AG09319 (cell line): ENCODE measurements around the gene KCND2.

Experiments used
- DNase-seq: peaks from one replicate; pipeline ENCODE4 v3.0.0-alpha.2; 2010; ENCODE audit warnings: low read depth; ENCODE audit errors: extremely low read depth
- TF ChIP-seq, protein P1 (sequence below): IDR thresholded peaks from 2 replicates; pipeline ENCODE4 v1.5.1; 2011; ENCODE audit warnings: low read depth, mild to moderate bottlenecking, inconsistent platforms, low read length, moderate library complexity

Gene KCND2

DNA sequence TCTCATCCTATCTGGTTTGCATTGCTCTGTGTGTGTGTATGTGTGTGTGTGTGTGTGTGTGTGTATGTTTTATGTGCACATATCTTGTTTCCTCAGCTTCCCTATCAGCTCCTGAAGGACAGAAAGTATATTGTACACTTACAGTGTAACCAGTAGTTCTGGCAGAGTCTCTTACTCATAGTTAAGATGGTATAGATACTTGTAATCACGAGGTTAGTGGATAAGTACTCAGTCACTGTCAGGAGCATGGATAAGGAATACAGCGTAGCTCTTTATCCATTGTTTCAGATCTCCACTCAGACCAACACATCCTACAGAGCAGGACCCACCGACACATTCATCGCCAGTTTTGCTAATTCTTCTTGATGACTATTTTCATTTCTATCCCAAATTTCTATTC lies 309.9 kb downstream of the KCND2 start:
- DNase-seq, result no peak
- TF ChIP-seq, protein P1, sequence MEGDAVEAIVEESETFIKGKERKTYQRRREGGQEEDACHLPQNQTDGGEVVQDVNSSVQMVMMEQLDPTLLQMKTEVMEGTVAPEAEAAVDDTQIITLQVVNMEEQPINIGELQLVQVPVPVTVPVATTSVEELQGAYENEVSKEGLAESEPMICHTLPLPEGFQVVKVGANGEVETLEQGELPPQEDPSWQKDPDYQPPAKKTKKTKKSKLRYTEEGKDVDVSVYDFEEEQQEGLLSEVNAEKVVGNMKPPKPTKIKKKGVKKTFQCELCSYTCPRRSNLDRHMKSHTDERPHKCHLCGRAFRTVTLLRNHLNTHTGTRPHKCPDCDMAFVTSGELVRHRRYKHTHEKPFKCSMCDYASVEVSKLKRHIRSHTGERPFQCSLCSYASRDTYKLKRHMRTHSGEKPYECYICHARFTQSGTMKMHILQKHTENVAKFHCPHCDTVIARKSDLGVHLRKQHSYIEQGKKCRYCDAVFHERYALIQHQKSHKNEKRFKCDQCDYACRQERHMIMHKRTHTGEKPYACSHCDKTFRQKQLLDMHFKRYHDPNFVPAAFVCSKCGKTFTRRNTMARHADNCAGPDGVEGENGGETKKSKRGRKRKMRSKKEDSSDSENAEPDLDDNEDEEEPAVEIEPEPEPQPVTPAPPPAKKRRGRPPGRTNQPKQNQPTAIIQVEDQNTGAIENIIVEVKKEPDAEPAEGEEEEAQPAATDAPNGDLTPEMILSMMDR, result no peak

DNA sequence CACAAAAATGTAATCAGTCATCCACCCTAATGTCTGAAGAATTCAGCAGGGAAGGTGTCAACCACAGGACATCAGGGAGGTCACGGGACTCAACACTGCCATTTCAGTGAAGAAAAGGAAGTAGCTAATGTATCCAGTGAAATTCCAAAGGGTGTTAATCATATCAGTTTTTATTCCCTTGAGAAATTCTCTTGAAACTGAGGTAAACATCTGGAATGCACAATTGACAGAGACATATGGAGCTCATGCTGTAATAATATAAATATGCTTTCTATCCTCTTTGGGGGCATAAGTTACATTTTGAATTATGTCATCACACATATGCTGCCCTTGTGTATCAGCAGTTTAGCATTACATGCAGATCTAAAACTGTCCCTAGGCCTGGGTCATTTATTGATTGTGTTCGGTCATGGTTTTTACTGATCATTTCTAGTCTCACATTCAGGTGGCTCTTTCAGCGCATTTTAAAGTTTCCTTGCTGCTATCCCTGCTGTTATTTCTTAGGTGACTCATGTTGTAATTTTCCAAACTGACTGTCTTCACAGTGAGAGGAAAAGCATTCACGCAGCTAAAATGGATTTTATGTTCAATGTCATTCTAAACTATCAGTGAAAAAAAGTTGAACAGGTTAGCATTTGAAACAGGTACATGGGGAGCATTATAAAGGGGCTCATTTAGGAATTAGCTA lies 311.1 kb downstream of the KCND2 start:
- TF ChIP-seq, protein P1, result no peak
- DNase-seq, result no peak

DNA sequence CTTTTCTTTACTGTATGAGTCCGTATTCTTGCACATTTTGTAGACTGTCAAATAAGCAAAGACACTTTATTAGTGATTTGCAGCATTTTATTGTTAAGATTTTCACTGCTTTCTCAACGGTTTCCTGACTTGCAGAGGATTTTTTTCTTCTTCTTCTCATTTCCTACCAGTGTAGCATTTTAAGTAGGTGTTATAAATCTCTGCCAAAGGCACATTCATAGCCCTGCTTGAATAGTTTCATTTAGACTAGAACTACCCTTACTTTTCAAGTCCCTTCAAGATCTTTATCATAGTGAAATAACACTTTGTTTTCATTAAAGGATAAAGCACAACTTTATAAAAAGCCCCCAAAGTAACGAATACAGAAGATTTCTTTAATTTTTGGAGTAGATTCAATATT lies 313.6 kb downstream of the KCND2 start:
- DNase-seq, result no peak
- TF ChIP-seq, protein P1, result no peak

DNA sequence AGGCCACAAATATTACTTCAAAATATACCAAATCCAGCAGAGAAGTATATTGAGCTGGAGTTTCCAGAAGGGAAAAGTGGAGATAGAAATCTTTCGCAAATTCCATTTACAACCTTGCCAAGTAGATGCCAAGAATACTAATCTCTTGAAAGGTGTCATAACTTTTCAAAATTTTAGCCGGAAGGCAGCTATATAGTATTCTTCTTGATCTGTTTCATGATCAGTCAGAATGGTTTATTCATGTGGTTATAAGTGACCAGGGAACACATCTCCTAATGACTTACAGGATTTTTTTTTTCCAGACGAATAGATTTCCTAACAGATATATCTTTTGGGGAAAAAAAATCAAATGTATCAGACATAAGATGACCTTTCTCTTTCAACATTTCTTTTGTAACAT lies 314.3 kb downstream of the KCND2 start:
- DNase-seq, result no peak
- TF ChIP-seq, protein P1, result no peak

DNA sequence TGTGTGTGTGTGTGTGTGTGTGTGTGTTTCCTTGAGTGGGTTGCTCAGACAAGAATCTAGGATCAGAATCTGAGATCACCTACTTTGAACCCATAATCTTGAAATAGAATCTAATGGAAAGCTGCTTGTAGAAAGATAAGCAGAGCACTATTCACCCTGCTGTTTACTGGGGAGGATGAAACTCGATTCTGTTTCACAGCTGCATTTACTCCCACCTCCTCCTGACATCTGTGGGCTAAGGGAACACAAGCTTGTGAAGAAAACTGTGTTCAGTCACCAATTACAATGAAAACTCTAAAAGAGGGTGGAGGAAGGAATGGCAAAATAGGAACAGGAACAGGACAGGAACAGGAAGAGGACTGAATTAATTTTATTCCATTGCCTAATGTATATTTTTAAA lies 315.4 kb downstream of the KCND2 start:
- no peak for DNase-seq
- TF ChIP-seq, protein P1, result no peak

DNA sequence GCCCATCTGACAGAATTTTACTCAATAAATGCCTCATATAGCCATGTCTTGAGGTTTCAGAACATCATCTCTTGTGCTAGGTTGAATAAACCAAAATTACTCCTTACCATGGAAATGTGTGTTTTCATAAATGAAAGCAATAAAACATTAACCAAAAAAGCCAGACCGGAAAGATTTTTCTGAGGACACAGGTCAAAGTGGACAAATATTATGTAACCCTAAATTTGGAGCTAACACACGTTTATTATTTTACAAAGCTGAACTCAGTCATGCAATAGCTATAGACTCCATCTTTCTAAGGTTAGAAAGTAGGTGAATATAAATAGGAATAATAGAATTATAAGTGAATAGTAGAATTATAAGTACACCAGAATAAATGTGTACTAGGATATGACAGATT lies 315.9 kb downstream of the KCND2 start:
- no peak for DNase-seq
- TF ChIP-seq, protein P1, result no peak

DNA sequence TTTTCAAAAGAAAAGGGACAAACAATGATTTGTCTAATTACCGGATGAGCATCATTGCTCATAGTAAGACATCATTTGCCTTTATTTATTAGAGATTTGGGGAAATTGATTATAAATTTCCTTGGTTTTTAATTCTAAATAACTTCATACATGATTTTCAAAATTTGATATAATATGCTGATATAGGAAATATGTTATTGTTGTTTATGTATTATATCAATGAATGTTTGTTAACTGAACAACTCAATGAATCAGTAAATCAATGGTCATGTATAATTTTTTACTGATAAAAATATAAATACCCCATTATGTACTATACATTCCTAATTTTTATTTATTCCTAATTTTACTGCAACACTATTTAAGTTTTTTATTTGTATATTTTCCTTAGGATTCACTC lies 327.6 kb downstream of the KCND2 start:
- TF ChIP-seq, protein P1, result no peak
- no peak for DNase-seq
